DMS53 treated with DMSO at 0.1 percent for 48 hours (cell line): Measurements from ENCODE around the gene ETS1.

Source experiments
- DNase-seq: peaks from one replicate; lab custom pipeline; 2025; ENCODE audit not compliant: unreplicated experiment; lab: John Stamatoyannopoulos, UW

ETS1 gene

DNA sequence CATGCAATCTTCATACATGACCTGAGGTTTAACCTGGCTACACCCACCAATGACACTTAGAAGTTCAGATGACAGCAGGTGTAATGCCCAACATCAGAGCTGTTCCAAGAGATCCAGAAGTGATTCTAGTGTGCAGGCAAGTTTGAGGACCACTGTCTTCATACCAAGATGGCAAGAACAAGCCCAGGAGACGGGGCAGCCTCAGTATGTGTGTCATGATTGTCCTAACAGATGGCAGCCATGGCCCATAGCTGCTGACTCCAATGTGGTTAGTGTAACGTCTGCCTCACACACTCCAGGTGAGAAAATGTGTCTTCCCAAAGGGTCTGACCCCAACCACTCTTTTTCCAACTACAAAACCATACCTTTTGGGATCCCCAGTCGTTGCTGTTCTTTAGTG is 97.3 kb downstream of the ETS1 start:
- no peak for DNase-seq

DNA sequence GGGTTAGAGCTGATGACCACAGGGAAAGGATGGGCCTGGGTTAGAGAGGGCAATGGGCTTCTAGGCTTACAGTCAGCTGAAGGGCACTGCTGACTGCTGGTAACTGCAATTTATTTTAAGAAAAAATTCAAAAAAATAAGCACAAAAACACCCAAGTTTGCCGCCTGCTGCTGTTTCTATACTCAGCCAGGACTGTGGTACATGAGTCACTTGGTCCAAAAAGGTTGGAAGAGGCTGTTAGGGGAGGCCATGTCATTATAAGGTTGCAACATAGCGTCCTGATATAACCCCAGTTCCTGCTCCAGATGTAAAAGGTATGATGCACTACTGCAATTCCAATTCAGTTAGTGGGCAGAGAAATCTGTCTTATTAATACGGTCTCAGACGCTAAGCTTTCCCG is 98.9 kb downstream of the ETS1 start:
- no peak for DNase-seq

DNA sequence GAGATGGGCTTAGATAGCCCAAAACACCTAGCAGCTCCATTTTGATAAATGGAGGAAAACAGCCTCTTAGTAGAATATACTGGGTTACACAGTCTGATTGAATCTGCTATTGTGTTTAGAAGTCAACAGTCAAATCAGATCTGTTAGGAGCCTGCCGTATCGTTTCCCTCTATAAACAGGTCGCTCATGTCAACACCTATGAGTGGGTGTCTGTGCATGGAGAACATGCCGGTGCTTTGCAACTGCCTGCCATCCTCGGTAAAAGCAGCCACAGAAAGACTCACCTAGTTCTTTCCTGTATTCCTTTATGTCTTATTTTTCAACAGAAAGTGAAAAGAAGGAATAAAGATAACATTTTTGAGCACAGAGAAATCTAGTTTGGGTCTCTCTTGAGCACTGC is 99.4 kb downstream of the ETS1 start:
- no peak for DNase-seq

- no peak for DNase-seq
These were observed 103.2 kb downstream of the ETS1 start for GRCh38 chr11:128484172-128484571.

DNA sequence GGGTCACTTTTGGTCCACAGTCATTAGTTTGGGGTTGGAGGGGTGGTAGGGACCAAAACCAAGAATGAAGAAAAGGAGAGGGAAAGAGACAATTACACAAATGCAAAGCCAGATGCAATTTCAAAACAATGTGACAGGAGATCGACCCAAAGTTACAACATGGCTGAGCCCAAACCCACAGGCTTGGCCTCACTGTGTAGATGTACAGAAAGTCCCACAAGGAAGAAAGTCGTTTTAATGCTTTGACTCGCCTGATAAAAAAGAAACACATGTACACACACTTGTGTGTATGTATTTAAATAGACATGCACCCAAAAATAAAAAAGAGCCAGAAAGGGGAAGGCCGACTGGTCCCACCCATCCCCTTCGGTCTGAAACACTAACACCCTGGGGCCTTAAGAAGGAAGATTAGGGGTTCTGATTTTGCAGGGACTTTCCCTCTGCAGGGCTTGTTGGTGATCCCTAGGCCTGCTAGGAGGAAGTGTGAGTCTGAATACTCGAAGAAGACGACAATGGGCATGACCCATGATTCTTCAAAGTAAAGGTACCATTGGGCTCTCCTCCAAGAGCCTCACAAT is 104.1 kb downstream of the ETS1 start:
- DNase-seq, result no peak

DNA sequence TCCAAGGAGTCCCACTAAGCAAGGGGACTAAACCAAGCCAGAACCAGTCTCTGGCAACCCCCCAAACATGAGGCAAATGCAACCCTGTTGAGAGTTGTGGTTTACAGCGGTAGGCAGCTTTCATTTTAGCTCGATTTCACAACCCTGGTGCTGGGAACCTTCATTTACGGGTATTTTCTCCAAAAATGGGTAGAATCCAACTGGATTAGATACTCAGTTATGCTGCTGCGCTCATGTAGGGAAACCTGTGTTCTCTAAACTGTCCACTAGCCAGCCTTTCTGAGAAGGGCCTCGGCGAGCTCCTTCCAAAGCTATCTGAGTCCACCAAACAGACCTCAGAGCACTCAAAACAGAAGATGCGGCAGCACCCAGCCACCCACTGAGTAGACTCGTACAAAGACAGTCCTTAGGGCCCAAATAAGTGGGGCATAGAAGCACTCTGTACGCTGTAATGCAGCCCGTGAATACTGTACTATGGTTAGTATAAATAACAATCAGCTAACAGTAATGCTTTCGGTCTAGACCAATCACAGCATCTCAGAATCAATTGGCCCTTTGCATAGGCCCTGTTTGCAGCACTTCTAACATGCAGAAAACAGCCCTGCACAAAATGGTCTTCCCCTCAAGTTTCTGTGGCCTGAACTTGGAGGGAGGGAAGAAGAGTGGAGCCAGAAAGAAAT is 104.7 kb downstream of the ETS1 start:
- DNase-seq, result no peak

- DNase-seq, result no peak
These were observed 105.3 kb downstream of the ETS1 start for GRCh38 chr11:128482092-128482491.

GRCh38 chr11:128481135-128481534 is 106.2 kb downstream of the ETS1 start:
- DNase-seq, result no peak

DNA sequence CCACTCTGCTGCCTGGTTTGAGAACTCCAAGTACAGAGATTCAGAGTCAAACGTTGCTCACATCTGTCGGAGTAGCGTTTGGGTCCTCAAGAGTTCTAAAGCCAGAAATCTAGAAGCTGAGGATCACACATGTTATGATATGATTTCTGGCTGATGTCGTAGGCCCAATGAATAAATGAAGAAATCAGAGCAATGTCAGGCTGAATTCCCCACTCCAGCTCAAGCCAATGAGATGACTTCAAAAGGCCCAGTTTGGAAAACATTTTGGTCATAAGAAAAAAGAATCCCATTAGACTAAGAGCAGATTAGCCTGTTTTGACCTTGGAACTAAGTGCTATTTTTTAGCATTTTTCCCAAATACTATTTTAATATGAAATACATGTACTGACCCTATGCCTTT is 106.7 kb downstream of the ETS1 start:
- DNase-seq, result no peak

GRCh38 chr11:128480066-128480465 is 107.3 kb downstream of the ETS1 start:
- no peak for DNase-seq

GRCh38 chr11:128479144-128479543 is 108.2 kb downstream of the ETS1 start:
- DNase-seq, result no peak

DNA sequence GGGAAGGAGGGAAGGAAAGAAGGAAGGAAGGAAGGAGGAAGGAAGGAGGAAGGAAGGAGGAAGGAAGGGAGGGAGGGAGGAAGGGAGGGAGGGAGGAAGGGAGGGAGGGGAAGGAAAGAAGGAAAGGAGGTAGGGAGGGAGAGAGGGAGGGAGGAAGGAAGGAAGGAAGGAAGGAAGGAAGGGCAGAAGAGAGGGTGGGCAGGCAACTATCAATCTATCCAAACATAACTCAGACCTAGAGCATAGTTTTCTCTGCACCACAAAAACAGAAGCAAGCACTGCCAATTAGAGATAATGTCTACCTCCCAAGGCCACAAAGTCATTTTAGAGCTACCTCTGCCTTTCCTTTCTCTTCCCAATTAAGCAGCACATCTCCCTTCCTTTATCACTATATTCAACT is 109.1 kb downstream of the ETS1 start:
- no peak for DNase-seq

DNA sequence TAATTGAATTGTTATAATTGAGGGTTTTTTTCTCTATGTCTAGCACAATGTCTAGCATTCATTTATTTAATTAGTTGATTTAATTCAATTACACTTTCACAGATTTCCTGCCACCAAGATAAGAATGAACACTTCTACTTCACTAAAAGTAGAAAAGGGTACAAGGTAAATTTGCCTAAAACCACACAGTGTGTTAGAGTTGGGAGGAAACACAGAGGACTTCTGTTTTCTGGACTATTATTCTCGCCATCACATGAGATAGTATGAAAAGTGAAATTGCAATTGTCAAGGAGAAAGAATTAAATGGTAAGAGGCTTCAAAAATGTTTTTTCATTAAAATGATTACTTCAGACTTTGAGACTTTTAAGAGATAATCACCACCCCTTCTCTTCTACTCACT is 109.5 kb downstream of the ETS1 start:
- no peak for DNase-seq

- DNase-seq, result no peak
These were observed 110.1 kb downstream of the ETS1 start for GRCh38 chr11:128477278-128477677.

DNA sequence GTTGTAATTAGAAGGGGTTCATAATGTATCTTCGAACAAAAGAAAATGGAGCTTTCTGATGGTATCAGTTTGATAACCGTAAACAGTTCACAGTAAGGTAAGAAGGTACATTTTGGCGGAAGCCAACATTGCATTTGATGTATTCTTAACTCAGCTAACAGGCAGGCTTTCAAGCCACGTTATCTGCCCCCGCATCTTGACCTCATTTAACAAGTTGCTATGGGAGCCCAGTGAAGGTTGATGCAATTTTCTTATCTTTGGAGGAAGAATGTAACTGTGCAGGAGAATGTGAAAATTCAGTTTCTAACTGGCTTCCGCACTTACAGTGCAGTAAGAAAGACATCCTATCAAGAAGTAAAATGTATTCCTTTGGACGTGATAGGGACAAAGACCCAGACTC is 110.6 kb downstream of the ETS1 start:
- no peak for DNase-seq

DNA sequence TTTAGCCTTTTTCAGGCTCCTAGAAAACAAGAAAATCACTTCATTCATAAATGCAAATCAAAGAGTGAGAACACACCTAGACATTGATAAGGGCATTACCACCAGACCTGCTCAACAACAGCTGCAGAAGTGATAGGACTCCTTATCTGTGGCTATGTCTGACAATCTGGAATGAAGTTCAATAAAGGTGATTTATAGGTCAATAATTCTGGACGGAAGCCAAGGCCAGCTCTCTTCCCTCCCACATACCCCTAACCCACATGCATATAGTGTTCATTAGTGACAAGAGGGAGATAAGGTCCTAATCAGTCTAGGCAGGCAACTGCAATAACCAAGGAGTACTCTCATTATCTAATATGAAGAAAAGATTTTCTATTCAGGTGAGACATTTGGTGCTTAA is 111.3 kb downstream of the ETS1 start:
- no peak for DNase-seq

- no peak for DNase-seq
These were observed 113.1 kb downstream of the ETS1 start for GRCh38 chr11:128474036-128474874.

DNA sequence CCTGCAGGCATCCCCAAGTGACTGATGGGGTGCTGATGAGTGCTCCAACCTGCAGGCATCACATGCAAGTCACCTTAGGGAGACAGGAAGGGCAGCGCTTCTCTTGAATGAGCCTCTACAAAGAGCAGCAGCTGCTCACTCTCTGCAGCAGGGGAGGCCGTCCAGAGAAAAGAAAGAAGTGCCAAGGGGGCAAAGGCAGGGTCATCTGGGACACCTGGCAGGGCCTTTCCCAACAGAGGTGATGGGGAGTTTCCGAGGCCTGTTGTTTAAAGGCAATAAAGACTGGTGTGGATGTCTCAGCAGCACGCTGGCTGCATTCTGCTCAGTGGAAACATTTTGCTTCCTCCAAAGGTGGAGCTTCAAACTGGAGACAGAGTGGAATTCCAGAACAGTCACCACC is 113.7 kb downstream of the ETS1 start:
- no peak for DNase-seq

GRCh38 chr11:128472128-128473089 is 114.9 kb downstream of the ETS1 start:
- DNase-seq, result no peak

GRCh38 chr11:128471138-128471661 is 116.2 kb downstream of the ETS1 start:
- no peak for DNase-seq

- DNase-seq, result no peak
These were observed 117.3 kb downstream of the ETS1 start for GRCh38 chr11:128470081-128470480.
